DMS 273 (cell line): ENCODE results near the gene SKIC2.
"Not testable (repeated sequence)": the region's sequence is repeated elsewhere in the genome, so short reads cannot be mapped to it uniquely, and the experiment has no call there.

Experiments
- DNase-seq: peaks from one replicate; lab custom pipeline; 2025; ENCODE audit not compliant: unreplicated experiment; lab: John Stamatoyannopoulos, UW

The SKIC2 gene

GRCh38 chr6:31958741-31959739 lies at the start of gene SKIC2, which contains the start of gene NELFE:
SKIC2 (plus strand) TSS chr6:31959175; CDS start chr6:31959193, 18 bp downstream.
NELFE (minus strand) TSS chr6:31958971; CDS start chr6:31958446, 525 bp downstream.
- DNase-seq = peak; percentile 99

GRCh38 chr6:31909298-31909697 lies 49.7 kb upstream of the SKIC2 start:
- not testable (repeated sequence) for DNase-seq

GRCh38 chr6:31911826-31912585 lies 47.0 kb upstream of the SKIC2 start:
- no peak for DNase-seq

- no peak for DNase-seq
Measured at GRCh38 chr6:31915351-31915750, 43.6 kb upstream of the SKIC2 start.

GRCh38 chr6:31915756-31916155 lies 43.2 kb upstream of the SKIC2 start:
- no peak for DNase-seq

DNA sequence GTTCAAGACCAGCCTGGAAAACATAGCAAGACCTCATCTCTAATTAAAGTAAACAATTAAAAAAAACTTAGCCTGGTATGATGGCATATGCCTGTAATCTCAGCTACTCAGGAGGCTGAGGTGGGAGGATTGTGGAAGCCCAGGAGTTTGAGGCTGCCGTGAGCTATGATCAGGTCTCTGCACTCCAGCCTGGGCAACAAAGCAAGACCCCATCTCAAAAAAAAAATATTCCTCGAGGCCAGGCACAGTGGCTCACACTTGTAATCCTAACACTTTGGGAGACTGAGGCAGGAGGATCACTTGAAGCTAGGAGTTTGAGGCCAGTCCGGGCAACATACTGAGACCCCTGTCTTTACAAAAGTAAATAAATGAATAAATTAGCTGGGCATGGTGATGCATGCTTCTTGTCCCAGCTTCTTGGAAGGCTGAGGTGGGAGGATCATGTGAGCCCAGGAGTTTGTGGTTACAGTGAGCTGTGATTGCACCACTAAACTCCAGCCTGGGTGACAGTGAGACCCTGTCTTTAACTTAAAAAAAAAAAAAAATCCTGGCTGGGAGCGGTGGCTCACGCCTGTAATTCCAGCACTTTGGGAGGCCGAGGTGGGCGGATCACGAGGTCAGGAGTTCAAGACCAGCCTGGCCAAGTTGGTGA lies 40.8 kb upstream of the SKIC2 start:
- no peak for DNase-seq

DNA sequence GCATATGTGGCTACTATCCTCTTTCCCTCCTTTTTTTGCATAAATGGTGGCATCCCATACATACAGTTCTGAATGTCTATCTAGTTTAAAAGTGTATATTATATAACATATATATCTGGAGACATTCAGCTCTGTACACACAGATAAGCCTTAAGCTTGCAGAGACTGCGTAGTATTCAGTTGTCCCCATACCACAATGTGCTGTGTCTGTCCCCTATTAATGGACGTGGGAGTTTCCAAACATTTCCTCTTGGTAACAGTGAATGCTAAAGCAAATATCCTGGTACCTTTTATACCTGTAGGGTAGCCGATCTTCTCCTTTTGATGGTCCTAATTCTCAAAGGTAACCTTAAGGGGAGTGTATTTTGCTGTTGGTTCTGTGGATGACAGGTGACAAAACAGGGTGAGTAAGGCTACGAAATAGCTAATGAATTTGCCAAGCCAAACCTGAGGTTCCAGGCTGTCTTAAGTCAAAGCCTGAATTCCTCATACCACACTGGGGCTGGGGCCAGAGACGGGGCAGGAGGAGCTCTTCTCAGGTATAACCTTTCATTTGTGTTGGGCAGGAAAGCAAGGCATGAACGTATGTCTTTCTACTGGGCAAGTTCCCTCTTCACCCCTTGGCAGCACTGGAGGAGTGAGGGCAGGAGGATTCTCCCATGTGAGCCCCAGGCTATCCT lies 39.2 kb upstream of the SKIC2 start:
- DNase-seq = no peak

- no peak for DNase-seq
Measured at GRCh38 chr6:31920811-31921210, 38.2 kb upstream of the SKIC2 start.

DNA sequence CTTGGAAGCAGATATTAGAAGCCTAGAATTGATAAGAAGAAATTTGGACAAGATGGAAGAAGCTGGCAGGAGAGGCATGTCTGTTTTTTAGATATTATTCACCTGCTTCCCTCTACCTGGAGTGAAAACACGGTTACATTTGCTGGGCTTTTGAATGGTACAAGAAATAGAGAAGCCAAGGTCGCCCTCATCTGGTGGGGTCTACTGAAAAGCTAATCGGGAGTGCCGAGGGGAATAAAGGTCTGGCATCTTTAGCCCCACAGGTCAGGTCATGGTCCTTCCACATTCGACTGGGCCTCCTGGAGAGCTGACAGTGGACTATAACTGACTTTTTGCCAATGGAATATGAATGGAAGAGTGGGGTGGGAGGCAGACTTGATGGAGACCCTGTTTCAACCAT lies 36.0 kb upstream of the SKIC2 start:
- peak; percentile 48 for DNase-seq

GRCh38 chr6:31927242-31927862 lies 31.6 kb upstream of the SKIC2 start, which contains the start of gene C2:
C2 (plus strand) TSS chr6:31927717; CDS start chr6:31927753, 36 bp downstream.
- no peak for DNase-seq

- no peak for DNase-seq
Measured at GRCh38 chr6:31927863-31928671, 30.9 kb upstream of the SKIC2 start.

GRCh38 chr6:31928672-31928939 lies 30.4 kb upstream of the SKIC2 start:
- DNase-seq = no peak

DNA sequence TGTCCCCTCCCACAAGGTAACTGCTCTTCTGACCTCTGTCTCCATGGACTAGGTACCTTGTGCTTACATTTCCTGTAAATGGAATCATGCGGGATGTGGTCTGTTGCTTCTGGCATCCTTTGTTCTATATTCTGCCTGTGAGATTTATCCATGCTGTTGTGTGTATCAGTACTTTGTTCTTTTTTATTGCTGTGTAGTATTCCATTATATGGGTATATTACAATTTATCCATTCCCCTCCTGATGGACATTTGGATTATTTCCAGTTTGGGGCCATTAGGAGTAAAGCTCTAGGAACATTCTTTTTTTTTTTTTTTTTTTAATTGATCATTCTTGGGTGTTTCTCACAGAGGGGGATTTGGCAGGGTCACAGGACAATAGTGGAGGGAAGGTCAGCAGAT lies 28.0 kb upstream of the SKIC2 start:
- DNase-seq = no peak

- not testable (repeated sequence) for DNase-seq
Measured at GRCh38 chr6:31932137-31932536, 26.8 kb upstream of the SKIC2 start.

- DNase-seq = no peak
Measured at GRCh38 chr6:31933537-31933936, 25.4 kb upstream of the SKIC2 start.

DNA sequence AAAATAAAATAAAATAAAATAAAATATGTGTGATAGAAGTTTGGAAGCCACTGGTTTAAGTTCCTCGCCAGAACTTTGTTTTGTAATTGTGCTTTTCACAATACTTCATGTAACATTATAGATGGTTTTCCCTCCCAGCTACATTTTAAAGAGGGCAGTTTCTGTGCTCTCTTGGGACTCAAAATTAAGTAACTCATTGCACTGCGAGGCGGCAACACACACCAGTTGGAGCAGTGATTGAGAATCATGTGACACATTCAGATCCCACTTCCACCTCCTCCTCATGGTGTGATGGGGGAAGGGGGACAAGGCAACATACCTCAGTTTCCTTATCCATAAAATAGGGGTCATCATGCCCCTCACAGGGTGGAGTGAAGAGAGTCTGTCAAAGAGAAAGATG lies 24.0 kb upstream of the SKIC2 start:
- DNase-seq = no peak

GRCh38 chr6:31935823-31936222 lies 23.2 kb upstream of the SKIC2 start:
- no peak for DNase-seq

- DNase-seq = peak; percentile 56
Measured at GRCh38 chr6:31940256-31940664, 18.7 kb upstream of the SKIC2 start.

GRCh38 chr6:31943742-31944141 lies 15.2 kb upstream of the SKIC2 start:
- no peak for DNase-seq

GRCh38 chr6:31945154-31945506 lies 13.8 kb upstream of the SKIC2 start:
- no peak for DNase-seq
